Astrocyte (in vitro differentiated cells and primary cell): ENCODE data around the gene ASPHD1. TPM values are rescaled to one million over a fixed set of nuclear protein-coding genes. Genes with fewer than 3 reads are reported as not detected.

Source experiments
- DNase-seq: peaks from one replicate; pipeline ENCODE4 v3.0.0-alpha.2; 2010; ENCODE audit warnings: low read depth
- FAIRE-seq: peaks from 2 replicates; lab custom pipeline; 2011; peaks lifted over from hg19 to GRCh38; lab: Jason Lieb, UNC
- H2AFZ ChIP-seq: 2 replicates; pipeline ENCODE4 v1.6.0; 2012; ENCODE audit warnings: low read depth, low read length, inconsistent platforms
- H3K27ac ChIP-seq: 2 replicates; pipeline ENCODE4 v1.5.1; 2011; ENCODE audit warnings: low read depth, low read length, inconsistent platforms
- H3K27me3 ChIP-seq: 2 replicates; pipeline ENCODE4 v1.6.0; 2011; ENCODE audit warnings: low read length, inconsistent platforms; ENCODE audit not compliant: insufficient read depth
- H3K36me3 ChIP-seq: 2 replicates; pipeline ENCODE4 v1.5.1; 2011; ENCODE audit warnings: low read length, inconsistent platforms; ENCODE audit not compliant: insufficient read depth
- H3K4me1 ChIP-seq: 2 replicates; pipeline ENCODE4 v1.5.1; 2011; ENCODE audit warnings: low read length, inconsistent platforms; ENCODE audit not compliant: insufficient read depth
- H3K4me2 ChIP-seq: 2 replicates; pipeline ENCODE4 v1.6.0; 2012; ENCODE audit warnings: low read length, inconsistent platforms
- H3K4me3 ChIP-seq: 2 replicates; pipeline ENCODE4 v1.5.1; 2011; ENCODE audit warnings: low read depth, mild to moderate bottlenecking, low read length, inconsistent platforms; ENCODE audit not compliant: insufficient read depth
- H3K79me2 ChIP-seq: 2 replicates; pipeline ENCODE4 v1.6.0; 2012; ENCODE audit warnings: mild to moderate bottlenecking, low read length, inconsistent platforms; ENCODE audit not compliant: insufficient read depth
- H3K9ac ChIP-seq: 2 replicates; pipeline ENCODE4 v1.6.0; 2012; ENCODE audit warnings: mild to moderate bottlenecking, low read length, inconsistent platforms
- H3K9me3 ChIP-seq: 2 replicates; pipeline ENCODE4 v1.5.1; 2012; ENCODE audit warnings: low read depth, mild to moderate bottlenecking, low read length, inconsistent platforms; ENCODE audit not compliant: insufficient read depth
- H4K20me1 ChIP-seq: 2 replicates; pipeline ENCODE4 v1.6.0; 2012; ENCODE audit warnings: low read length, inconsistent platforms; ENCODE audit not compliant: insufficient read depth
- H3K27ac Mint-ChIP-seq: one replicate; pipeline ENCODE4 v1.8.0; 2021; ENCODE audit warnings: mild to moderate bottlenecking, mixed read lengths; ENCODE audit not compliant: unreplicated experiment
- H3K27me3 Mint-ChIP-seq: one replicate; pipeline ENCODE4 v1.8.0; 2021; ENCODE audit warnings: low read depth, mixed read lengths; ENCODE audit not compliant: unreplicated experiment
- H3K36me3 Mint-ChIP-seq: one replicate; pipeline ENCODE4 v1.8.0; 2021; ENCODE audit warnings: low read depth, mixed read lengths; ENCODE audit not compliant: unreplicated experiment
- H3K4me1 Mint-ChIP-seq: one replicate; pipeline ENCODE4 v1.8.0; 2021; ENCODE audit warnings: low read depth, mixed read lengths; ENCODE audit not compliant: unreplicated experiment
- H3K4me3 Mint-ChIP-seq: one replicate; pipeline ENCODE4 v1.8.0; 2021; ENCODE audit warnings: mild to moderate bottlenecking, moderate library complexity, mixed read lengths; ENCODE audit not compliant: unreplicated experiment
- H3K9me3 Mint-ChIP-seq: one replicate; pipeline ENCODE4 v1.8.0; 2021; ENCODE audit warnings: mild to moderate bottlenecking, mixed read lengths; ENCODE audit not compliant: unreplicated experiment
- EZH2 ChIP-seq: IDR thresholded peaks from 2 replicates; pipeline ENCODE4 v1.6.1; 2012; ENCODE audit warnings: mild to moderate bottlenecking, low read length, inconsistent platforms; ENCODE audit not compliant: insufficient read depth
- total RNA-seq: library from RNA; stranded (reverse); gene quantifications from 2 replicates; pipeline ENCODE4 v1.2.1, GENCODE V29; 2021
- TF ChIP-seq, protein P1 (sequence below): IDR thresholded peaks from 2 replicates; pipeline ENCODE4 v1.5.1; 2011; ENCODE audit warnings: low read depth, mild to moderate bottlenecking, inconsistent platforms, low read length, moderate library complexity; ENCODE audit not compliant: insufficient read depth

Gene ASPHD1
- total RNA-seq, 1 donor from 2014 or later = 43.3 TPM

DNA sequence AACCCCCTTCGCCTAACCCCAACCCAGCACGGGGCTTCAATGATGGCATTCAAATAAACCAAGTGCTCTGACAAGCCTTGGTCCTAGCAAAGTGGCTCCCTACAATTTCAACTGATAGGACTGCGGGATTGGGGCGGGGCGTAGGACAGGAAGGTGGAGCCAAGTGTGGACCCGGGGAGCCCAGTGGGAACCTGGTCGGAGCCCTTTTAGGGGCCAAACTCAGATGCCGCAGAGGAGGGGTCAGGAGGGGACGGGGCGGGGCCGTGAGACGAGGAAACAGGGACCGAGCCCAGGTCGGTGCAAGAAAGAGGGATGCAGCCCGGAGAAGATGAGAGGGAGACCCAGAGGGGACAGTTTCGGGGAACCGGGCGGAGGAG is 24.1 kb upstream of the ASPHD1 start:
- Mint-ChIP-seq H3K4me1 (no peaks in the 10 kb centered on the region), H3K36me3 (peaks cover 11% of the 10 kb centered on the region), H3K9me3 (peaks cover 2% of the 10 kb centered on the region), H3K4me3 (no peak overlapping the region), H3K27ac (no peak overlapping the region), H3K27me3 (peaks cover 20% of the 10 kb centered on the region)
- Histone ChIP-seq H4K20me1 (no peaks in the 10 kb centered on the region), H3K36me3 (no peaks in the 10 kb centered on the region), H3K79me2 (no peaks in the 10 kb centered on the region), H3K4me1 (no peaks in the 10 kb centered on the region), H3K9me3 (no peaks in the 10 kb centered on the region), H3K4me2 (peak overlapping the region; percentile 73), H3K4me3 (no peak overlapping the region), H2AFZ (no peak overlapping the region), H3K27me3 (peaks cover 15% of the 10 kb centered on the region), H3K27ac (no peak overlapping the region), H3K9ac (no peak overlapping the region)
- TF ChIP-seq, protein P1, sequence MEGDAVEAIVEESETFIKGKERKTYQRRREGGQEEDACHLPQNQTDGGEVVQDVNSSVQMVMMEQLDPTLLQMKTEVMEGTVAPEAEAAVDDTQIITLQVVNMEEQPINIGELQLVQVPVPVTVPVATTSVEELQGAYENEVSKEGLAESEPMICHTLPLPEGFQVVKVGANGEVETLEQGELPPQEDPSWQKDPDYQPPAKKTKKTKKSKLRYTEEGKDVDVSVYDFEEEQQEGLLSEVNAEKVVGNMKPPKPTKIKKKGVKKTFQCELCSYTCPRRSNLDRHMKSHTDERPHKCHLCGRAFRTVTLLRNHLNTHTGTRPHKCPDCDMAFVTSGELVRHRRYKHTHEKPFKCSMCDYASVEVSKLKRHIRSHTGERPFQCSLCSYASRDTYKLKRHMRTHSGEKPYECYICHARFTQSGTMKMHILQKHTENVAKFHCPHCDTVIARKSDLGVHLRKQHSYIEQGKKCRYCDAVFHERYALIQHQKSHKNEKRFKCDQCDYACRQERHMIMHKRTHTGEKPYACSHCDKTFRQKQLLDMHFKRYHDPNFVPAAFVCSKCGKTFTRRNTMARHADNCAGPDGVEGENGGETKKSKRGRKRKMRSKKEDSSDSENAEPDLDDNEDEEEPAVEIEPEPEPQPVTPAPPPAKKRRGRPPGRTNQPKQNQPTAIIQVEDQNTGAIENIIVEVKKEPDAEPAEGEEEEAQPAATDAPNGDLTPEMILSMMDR = no peak
- TF ChIP-seq EZH2 = no peak
- DNase-seq (no peak), FAIRE-seq (no peak)

DNA sequence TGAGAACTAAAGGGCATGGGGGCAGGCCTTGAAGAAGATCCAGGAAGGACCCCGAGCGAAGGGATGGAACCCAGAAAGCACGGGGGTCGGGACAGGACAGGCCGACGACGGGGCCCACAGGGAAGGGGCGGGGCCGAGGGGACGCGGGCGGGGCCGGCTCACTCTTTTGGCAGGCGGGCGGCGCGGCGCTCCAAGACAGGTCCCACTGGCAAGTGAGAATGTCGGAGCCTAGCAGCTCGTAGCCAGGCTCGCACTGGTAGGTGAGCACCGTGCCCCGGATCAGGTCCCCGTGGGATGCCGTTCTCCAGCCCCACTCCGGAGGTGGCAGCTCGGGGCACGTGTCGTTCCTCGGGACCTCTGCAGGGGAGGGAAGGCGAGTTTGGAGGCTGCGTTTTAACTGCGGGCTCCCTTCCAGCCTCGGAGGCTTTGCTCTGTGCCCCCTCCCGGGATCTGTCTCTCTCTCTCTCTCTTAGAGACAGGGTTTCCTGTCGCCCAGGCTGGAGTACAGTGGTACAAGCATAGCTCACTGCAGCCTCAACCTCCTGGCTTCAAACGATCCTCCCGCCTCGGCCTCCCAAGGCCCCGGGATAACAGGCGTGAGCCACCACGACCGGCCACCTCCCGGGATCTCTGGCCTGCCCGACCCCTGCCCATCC is 23.6 kb upstream of the ASPHD1 start:
- no peak overlapping the region for H3K4me3 Mint-ChIP-seq
- FAIRE-seq (no peak), DNase-seq (no peak)
- H3K4me1 ChIP-seq = no peaks in the 10 kb centered on the region
- peaks cover 2% of the 10 kb centered on the region for H3K9me3 Mint-ChIP-seq
- H3K4me3 ChIP-seq = no peak overlapping the region
- H3K36me3 ChIP-seq = no peaks in the 10 kb centered on the region
- no peaks in the 10 kb centered on the region for H3K4me1 Mint-ChIP-seq
- peak overlapping the region; percentile 73 for H3K4me2 ChIP-seq
- H3K27me3 Mint-ChIP-seq = peaks cover 20% of the 10 kb centered on the region
- no peaks in the 10 kb centered on the region for H3K9me3 ChIP-seq
- peaks cover 8% of the 10 kb centered on the region for H3K36me3 Mint-ChIP-seq
- H3K79me2 ChIP-seq = no peaks in the 10 kb centered on the region
- no peaks in the 10 kb centered on the region for H4K20me1 ChIP-seq
- H3K9ac ChIP-seq = no peak overlapping the region
- peak overlapping the region; percentile 42 for H2AFZ ChIP-seq
- no peak overlapping the region for H3K27ac ChIP-seq
- peaks cover 15% of the 10 kb centered on the region for H3K27me3 ChIP-seq
- TF ChIP-seq EZH2 = peak; percentile 85
- TF ChIP-seq, protein P1 = no peak
- H3K27ac Mint-ChIP-seq = no peak overlapping the region

DNA sequence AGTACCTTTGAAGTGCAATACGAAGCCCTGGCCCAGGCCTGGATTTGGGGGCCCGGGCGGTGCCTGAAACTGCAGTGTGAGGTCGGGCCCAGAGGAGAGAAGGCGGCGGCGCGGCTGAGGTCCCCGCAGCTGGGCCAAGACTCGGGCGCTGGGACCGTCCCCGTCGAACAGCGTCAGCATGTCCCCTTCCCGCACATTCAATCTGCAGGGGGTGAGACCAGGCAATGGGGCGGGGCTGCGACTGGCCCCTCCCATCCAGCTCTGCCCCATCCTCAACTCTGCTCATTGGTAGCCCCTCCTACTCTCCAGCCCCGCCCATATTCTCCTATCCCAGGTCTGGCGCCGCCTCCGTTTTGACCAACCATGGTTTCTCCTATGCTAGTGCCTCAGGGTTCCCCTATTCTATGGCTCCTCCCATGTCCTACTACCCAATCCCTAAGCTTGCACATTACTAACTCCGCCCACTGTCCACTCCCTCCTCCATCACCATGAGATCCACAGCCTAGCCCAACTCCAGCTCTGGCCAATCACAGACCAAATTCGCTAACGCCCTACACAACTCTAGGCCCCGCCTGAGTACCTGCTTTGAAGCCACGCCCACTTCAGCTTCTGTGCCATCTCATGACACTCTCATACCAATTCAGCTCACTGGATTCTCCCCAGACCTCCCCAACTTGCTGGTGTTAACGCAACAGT is 22.9 kb upstream of the ASPHD1 start:
- no peak for FAIRE-seq
- Histone ChIP-seq H3K27me3 (peaks cover 15% of the 10 kb centered on the region), H3K4me2 (peak overlapping the region; percentile 73), H2AFZ (peak overlapping the region; percentile 42), H3K4me1 (no peaks in the 10 kb centered on the region), H3K36me3 (no peaks in the 10 kb centered on the region), H3K4me3 (no peak overlapping the region), H3K79me2 (no peaks in the 10 kb centered on the region), H3K27ac (no peak overlapping the region), H3K9ac (no peak overlapping the region), H3K9me3 (no peaks in the 10 kb centered on the region), H4K20me1 (no peaks in the 10 kb centered on the region)
- H3K36me3 Mint-ChIP-seq = peaks cover 7% of the 10 kb centered on the region
- peaks cover 20% of the 10 kb centered on the region for H3K27me3 Mint-ChIP-seq
- no peak for TF ChIP-seq EZH2
- TF ChIP-seq, protein P1 = no peak
- no peaks in the 10 kb centered on the region for H3K4me1 Mint-ChIP-seq
- H3K27ac Mint-ChIP-seq = no peak overlapping the region
- H3K4me3 Mint-ChIP-seq = no peak overlapping the region
- DNase-seq = no peak
- peaks cover 2% of the 10 kb centered on the region for H3K9me3 Mint-ChIP-seq
